Left ventricle myocardium inferior (tissue), 1 donor: ENCODE results near the gene PDCD5. TPM values are rescaled to one million over a fixed set of nuclear protein-coding genes. Genes with fewer than 3 reads are reported as not detected.
"Not testable (repeated sequence)": the region's sequence is repeated elsewhere in the genome, so short reads cannot be mapped to it uniquely, and the experiment has no call there.

Experiments used
- DNase-seq: peaks from one replicate; pipeline ENCODE4 v3.0.0-alpha.2; 2020
- H3K27ac ChIP-seq: fragments of 200-600 bp; replicated peaks from 2 replicates; pipeline ENCODE4 v1.8.0; 2021
- H3K27me3 ChIP-seq: fragments of 200-600 bp; 2 replicates; pipeline ENCODE4 v1.8.0; 2021; ENCODE audit warnings: low read depth
- H3K36me3 ChIP-seq: fragments of 200-600 bp; 2 replicates; pipeline ENCODE4 v1.8.0; 2021
- H3K4me1 ChIP-seq: fragments of 200-600 bp; 2 replicates; pipeline ENCODE4 v1.8.0; 2021
- H3K4me3 ChIP-seq: fragments of 200-600 bp; 2 replicates; pipeline ENCODE4 v1.8.0; 2021; ENCODE audit warnings: mild to moderate bottlenecking, moderate library complexity
- H3K9me3 ChIP-seq: fragments of 200-600 bp; replicated peaks from 2 replicates; pipeline ENCODE4 v1.8.0; 2021
- intact Hi-C: fragments of 100-400 bp; cut with micrococcal nuclease; formaldehyde crosslinking; loops from one replicate; pipeline ENCODE4 v1.11.0; 2022
- total RNA-seq: library from RNA; stranded (reverse); fragmentation: NEBNext Ultra II Directional; extraction: Animal tissue kit (Norgen Biotek cat#: 25700); gene quantifications from one replicate; pipeline ENCODE4 v1.2.1, GENCODE V29; 2021
- TF ChIP-seq, protein P1 (sequence below): fragments of 200-600 bp; IDR thresholded peaks from 2 replicates; pipeline ENCODE4 v1.8.0; 2021; ENCODE audit warnings: antibody characterized with exemption, mild to moderate bottlenecking, borderline replicate concordance
- donor health status: DM: no; HTN: yes; CAD: no; lungs with severe emphysema.

PDCD5 gene
- total RNA-seq, 1 donor from 2014 or later: 110 TPM

DNA sequence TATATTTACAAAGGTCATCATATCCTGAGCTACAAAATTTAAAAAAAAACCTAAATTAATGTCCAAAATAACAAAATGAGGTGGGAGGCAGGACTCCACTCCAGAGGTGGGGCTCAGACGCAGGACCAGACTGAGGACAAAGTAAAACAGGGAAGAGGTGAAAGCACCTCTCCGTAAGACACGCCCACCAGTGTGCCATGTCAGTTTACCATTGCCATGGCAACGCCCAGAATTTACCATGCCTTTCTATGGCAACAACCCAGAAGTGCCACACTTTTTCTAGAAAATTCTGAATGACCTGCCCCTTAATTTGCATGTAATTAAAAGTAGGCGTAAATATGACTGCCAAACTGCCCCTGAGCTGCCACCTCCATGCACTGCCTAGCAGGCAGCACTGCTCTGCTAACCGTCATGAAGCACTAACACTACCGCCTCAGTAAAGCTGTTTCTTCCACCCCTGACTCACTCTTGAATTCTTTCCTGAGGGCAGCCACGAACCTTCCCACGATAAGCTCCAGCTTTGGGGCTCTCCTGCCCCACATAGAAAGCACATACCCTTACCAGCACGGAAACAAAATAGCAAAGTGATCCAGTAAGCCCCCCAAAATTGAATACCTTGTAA, 22.3 kb upstream of the PDCD5 start:
- Histone ChIP-seq H3K27ac (no peak overlapping the region), H3K9me3 (no peaks in the 10 kb centered on the region), H3K4me3 (no peak overlapping the region), H3K36me3 (no peaks in the 10 kb centered on the region), H3K4me1 (no peaks in the 10 kb centered on the region), H3K27me3 (peaks cover 38% of the 10 kb centered on the region)
- TF ChIP-seq, protein P1, sequence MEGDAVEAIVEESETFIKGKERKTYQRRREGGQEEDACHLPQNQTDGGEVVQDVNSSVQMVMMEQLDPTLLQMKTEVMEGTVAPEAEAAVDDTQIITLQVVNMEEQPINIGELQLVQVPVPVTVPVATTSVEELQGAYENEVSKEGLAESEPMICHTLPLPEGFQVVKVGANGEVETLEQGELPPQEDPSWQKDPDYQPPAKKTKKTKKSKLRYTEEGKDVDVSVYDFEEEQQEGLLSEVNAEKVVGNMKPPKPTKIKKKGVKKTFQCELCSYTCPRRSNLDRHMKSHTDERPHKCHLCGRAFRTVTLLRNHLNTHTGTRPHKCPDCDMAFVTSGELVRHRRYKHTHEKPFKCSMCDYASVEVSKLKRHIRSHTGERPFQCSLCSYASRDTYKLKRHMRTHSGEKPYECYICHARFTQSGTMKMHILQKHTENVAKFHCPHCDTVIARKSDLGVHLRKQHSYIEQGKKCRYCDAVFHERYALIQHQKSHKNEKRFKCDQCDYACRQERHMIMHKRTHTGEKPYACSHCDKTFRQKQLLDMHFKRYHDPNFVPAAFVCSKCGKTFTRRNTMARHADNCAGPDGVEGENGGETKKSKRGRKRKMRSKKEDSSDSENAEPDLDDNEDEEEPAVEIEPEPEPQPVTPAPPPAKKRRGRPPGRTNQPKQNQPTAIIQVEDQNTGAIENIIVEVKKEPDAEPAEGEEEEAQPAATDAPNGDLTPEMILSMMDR: no peak
- intact Hi-C loops: no loop called here
- DNase-seq: no peak

DNA sequence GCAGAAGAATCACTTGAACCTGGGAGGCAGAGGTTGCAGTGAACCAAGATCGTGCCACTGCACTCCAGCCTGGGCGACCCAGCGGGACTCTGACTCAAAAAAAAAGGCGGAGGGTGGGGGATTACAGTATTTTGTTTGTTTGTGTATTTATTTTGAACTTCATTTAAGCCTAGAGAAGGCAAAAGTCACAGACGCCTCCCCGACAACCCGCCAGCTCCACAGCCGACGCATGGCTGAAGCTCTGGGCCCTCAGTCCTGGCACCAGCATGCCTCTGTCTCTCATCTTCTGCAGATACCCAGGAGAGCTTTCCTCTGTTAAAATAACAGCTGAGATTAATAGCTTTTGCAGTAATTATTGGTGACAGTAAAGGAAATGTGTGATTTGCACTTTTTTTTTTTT, 17.2 kb upstream of the PDCD5 start:
- H3K27me3 ChIP-seq: peaks cover 64% of the 10 kb centered on the region
- TF ChIP-seq, protein P1: no peak
- no peaks in the 10 kb centered on the region for H3K9me3 ChIP-seq
- no peak overlapping the region for H3K27ac ChIP-seq
- H3K4me1 ChIP-seq: no peaks in the 10 kb centered on the region
- DNase-seq: no peak
- no peak overlapping the region for H3K4me3 ChIP-seq
- H3K36me3 ChIP-seq: no peaks in the 10 kb centered on the region
- intact Hi-C loops: no loop called here

DNA sequence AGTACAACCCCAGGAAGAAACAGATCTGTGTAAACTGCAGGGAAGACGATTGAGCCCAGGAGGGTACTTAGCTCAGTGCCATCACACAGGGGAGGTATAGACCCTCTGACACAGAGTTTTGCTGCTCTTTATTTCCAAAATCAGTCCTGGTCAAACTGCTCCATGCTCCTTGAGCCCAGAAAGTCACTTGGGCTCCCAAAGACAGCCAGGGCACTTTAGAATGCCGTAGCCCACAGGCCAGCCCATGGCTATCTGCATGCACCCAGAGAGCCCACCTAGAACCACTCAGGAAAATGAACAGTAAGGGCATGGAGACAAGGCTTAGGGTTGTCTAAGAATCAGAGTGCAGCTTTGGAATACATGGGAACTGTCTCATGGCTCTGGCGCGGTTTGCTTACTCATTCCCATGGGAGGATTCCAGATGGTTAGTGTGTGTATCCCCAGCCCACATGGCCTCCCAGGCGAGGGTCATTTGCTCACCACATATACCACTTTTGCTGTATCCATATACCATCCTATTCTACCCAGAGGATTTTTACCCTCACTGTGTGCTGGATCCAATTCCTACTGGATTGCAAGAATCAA, 14.7 kb upstream of the PDCD5 start:
- DNase-seq: no peak
- peaks cover 66% of the 10 kb centered on the region for H3K27me3 ChIP-seq

DNA sequence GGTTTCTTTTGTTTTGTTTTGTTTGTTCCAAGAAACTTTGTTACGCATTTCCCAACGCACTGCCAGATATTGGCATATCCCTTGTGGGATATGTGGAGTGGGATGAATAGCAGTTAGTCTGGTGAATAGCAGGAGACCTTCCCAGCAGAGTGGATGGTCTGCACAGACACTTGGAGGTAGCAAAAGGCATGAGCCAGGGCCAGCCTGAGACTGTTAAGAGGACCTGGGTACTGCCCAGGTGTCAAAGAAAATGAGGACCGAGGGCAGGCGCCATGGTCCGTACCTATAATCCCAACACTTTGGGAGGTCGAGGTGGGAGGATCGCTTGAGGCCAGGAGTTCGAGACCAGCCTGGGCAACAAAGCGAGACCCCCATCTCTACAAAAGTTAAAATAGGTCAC, 13.5 kb upstream of the PDCD5 start:
- Histone ChIP-seq H3K27me3 (peaks cover 67% of the 10 kb centered on the region), H3K4me3 (no peak overlapping the region)
- intact Hi-C loops: no loop called here

More for the DNA sequence above, 14.7 kb upstream of the PDCD5 start:
- Histone ChIP-seq H3K27ac (no peak overlapping the region), H3K9me3 (no peaks in the 10 kb centered on the region), H3K4me3 (no peak overlapping the region), H3K36me3 (no peaks in the 10 kb centered on the region), H3K4me1 (no peaks in the 10 kb centered on the region)
- intact Hi-C loops: no loop called here
- TF ChIP-seq, protein P1: no peak

DNA sequence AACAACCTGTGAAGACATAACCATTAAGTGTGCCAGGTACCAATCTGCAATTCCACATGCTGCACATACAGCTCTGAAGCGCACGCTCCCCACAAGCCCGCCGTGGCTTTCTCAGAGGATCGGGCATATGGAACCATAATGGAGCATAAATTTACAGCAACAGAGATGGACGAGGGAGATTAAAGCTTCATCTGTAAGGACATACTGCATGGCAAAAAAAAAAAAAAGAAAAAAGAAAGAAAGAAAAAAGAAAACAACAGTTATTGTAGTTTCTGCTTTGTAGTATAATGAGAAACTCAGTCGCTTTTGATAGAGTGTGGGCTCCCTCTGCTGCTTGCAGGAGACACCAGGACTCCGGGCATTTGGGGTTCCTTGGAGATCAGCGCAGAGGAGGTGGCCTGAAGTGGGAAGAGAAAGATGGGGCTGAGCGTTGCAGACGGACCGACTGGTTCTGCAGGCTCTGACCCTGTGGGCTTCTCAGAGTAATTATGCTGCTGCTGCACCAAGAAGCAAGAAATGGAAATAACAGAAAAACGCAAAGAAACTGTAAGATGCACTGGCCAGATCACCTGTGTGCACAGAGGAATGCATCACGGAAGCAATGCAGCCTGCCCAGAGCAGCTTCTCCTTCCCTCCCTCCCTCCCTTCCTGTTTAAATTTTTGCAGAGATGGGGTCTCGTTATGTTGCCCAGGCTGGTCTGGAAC, 10.8 kb upstream of the PDCD5 start:
- Histone ChIP-seq H3K4me1 (no peaks in the 10 kb centered on the region), H3K4me3 (no peak overlapping the region), H3K27ac (no peak overlapping the region), H3K9me3 (no peaks in the 10 kb centered on the region), H3K27me3 (peaks cover 72% of the 10 kb centered on the region), H3K36me3 (no peaks in the 10 kb centered on the region)
- intact Hi-C loops: no loop called here
- TF ChIP-seq, protein P1: peak; percentile 72
- DNase-seq: no peak

More for the DNA sequence above, 13.5 kb upstream of the PDCD5 start:
- TF ChIP-seq, protein P1: no peak
- Histone ChIP-seq H3K4me1 (no peaks in the 10 kb centered on the region), H3K36me3 (no peaks in the 10 kb centered on the region), H3K9me3 (no peaks in the 10 kb centered on the region), H3K27ac (no peak overlapping the region)
- no peak for DNase-seq

DNA sequence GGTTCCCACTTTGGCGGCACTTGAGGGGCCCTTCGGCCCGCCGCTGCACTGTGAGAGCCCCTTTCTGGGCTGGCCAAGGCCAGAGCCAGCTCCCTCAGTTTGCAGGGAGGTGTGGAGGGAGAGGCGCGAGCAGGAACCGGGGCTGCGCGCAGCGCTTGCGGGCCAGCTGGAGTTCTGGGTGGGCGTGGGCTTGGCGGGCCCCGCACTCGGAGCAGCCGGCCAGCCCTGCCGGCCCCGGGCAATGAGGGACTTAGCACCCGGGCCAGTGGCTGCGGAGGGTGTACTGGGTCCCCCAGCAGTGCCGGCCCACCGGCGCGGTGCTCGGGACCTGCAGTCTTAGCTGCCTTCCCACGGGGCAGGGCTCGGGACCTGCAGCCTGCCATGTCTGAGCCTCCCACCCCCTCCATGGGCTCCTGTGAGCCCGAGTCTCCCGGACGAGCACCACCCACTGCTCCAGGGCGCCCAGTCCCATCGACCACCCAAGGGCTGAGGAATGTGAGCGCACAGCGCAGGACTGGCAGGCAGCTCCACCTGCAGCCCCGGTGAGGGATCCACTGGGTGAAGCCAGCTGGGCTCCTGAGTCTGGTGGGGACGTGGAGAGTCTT, 9.4 kb upstream of the PDCD5 start:
- H3K27me3 ChIP-seq: peaks cover 62% of the 10 kb centered on the region
- H3K9me3 ChIP-seq, DNase-seq, intact Hi-C loops, H3K4me3 ChIP-seq, H3K36me3 ChIP-seq, H3K27ac ChIP-seq, H3K4me1 ChIP-seq: not testable (repeated sequence)

DNA sequence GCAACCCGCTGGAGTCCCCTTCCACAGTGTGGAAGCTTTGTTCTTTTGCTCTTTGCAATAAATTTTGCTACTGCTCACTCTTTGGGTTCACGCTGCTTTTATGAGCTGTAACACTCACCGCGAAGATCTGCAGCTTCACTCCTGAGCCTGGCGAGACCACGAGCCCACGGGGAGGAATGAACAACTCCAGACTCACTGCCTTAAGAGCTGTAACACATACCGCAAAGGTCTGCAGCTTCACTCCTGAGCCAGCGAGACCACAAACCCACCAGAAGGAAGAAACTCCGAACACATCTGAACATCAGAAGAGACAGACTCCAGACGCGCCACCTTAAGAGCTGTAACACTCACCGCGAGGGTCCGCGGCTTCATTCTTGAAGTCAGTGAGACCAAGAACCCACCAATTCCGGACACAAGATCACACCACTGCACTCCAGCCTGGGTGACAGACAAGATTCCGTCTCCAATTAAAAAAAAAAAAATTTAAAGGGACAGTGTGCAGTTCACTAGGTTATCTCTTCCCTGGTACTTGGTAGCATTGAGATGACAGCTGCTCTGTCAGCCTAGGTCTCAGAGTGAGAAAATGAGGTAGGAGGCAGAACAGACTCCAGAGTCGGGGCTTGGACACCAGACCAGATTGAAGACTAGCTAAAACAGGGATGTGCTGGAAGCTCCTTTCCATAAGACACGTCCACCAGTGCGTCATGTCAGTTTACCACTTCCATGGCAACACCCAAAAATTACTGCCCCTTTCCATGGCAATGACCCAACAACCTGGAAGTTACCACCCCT, 8.1 kb upstream of the PDCD5 start:
- H3K36me3 ChIP-seq, H3K9me3 ChIP-seq, intact Hi-C loops, H3K4me1 ChIP-seq, H3K27ac ChIP-seq, DNase-seq, H3K4me3 ChIP-seq: not testable (repeated sequence)
- peaks cover 49% of the 10 kb centered on the region for H3K27me3 ChIP-seq
